Measurements from ENCODE around the gene SNAP25.

SNAP25 gene

DNA sequence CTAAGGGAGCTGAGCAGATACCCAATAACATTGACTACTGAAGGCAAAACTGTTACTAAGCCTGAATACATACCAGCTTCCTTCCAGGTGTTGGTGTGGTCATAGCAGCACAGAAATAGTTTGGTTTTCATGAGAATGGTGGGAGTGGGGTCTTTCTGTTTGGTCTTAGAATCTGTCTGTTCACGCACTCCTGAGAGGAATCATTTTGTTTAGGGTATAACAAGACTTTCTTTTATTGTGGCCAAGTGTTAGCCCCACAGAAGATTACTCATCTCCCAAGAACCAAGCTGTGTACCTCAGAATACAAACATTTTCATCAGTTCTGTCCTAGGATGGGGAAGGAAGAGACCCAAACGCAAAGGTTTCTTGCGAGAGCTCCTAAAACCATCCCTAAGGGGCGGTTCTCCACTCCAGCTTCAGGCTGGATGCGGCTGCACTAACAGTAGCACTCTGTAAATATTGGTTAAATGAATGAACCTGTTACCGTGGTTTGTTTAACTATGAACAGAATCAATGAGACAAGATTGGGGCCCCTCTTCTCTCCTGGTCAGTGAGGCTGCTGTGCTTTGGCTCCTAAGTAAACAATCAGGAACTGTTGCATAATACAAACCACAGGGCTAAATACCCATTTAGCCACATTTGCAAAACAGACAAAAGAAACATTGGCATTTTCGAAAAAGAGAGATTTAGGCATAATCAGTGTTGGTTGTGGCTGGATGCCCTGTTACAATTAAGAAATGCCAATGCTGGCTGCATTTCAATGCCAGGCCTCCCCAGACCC, 44.9 kb downstream of the SNAP25 start (continued):
- TF ChIP-seq, protein P1, sequence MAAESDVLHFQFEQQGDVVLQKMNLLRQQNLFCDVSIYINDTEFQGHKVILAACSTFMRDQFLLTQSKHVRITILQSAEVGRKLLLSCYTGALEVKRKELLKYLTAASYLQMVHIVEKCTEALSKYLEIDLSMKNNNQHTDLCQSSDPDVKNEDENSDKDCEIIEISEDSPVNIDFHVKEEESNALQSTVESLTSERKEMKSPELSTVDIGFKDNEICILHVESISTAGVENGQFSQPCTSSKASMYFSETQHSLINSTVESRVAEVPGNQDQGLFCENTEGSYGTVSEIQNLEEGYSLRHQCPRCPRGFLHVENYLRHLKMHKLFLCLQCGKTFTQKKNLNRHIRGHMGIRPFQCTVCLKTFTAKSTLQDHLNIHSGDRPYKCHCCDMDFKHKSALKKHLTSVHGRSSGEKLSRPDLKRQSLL (tag by site-specific recombination; IDR thresholded peaks at IDR 0.05), result no peak
- TF ChIP-seq, protein P2, sequence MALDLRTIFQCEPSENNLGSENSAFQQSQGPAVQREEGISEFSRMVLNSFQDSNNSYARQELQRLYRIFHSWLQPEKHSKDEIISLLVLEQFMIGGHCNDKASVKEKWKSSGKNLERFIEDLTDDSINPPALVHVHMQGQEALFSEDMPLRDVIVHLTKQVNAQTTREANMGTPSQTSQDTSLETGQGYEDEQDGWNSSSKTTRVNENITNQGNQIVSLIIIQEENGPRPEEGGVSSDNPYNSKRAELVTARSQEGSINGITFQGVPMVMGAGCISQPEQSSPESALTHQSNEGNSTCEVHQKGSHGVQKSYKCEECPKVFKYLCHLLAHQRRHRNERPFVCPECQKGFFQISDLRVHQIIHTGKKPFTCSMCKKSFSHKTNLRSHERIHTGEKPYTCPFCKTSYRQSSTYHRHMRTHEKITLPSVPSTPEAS (tag by site-specific recombination; IDR thresholded peaks at IDR 0.05), result no peak
- TF ChIP-seq ZNF16 (tag by site-specific recombination; IDR thresholded peaks at IDR 0.05; ENCODE audit: low read depth), result no peak
- no peak for TF ChIP-seq ZNF350 (tag by site-specific recombination; IDR thresholded peaks at IDR 0.05)
- no peak for TF ChIP-seq IKZF3 (tag by site-specific recombination; IDR thresholded peaks at IDR 0.05)
- TF ChIP-seq ZNF529 (tag by site-specific recombination; IDR thresholded peaks at IDR 0.05; ENCODE audit: insufficient replicate concordance), result no peak

DNA sequence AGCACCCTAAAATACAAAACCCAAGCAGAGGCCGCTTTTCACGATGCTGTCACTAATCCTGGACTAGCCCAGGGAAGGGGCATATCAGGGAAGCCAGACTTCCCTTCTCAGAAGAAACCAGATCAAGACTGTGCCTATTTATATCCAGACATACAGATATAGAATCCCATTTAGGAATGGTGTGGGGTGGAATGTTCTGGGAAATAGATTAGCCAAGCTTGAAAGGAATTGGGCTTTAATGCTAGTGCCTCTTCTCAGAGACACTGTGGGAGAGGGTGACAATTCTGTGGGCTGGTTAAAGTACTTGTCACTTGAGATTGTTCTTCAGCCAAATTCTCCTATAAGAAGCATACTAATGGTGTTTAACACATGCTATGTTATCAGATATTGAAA, 45.5 kb downstream of the SNAP25 start:
- CTCF ChIA-PET, result no interaction called here
- TF ChIP-seq, protein P1 (tag by site-specific recombination; IDR thresholded peaks at IDR 0.05), result no peak
- no peak for TF ChIP-seq ZNF16 (tag by site-specific recombination; IDR thresholded peaks at IDR 0.05; ENCODE audit: low read depth)
- TF ChIP-seq ZNF350 (tag by site-specific recombination; IDR thresholded peaks at IDR 0.05), result no peak
- TF ChIP-seq HOXD13 (CRISPR knock-in tag; IDR thresholded peaks at IDR 0.05; ENCODE audit: borderline replicate concordance), result no peak
- no peak for TF ChIP-seq ZNF335 (tag by site-specific recombination; conservative IDR thresholded peaks at IDR 0.05)
- no peak for TF ChIP-seq ZNF140 (tag by site-specific recombination; IDR thresholded peaks at IDR 0.05)
- no peak for TF ChIP-seq ZNF433 (tag by site-specific recombination; IDR thresholded peaks at IDR 0.05; ENCODE audit: low read depth)
- no peak for TF ChIP-seq ZNF48 (tag by site-specific recombination; IDR thresholded peaks at IDR 0.05)
- peaks cover 6% of the 10 kb centered on the region for H3K4me1 ChIP-seq (ENCODE audit: control insufficient read depth, insufficient read depth, low read length)
- H3K27ac ChIP-seq (ENCODE audit: extremely low read depth, low read depth, low read length), result no peak overlapping the region
- POLR2A ChIA-PET, result no interaction called here
- no peak overlapping the region for H3K4me3 ChIP-seq (ENCODE audit: low read depth, low read length)
- H3K36me3 ChIP-seq (ENCODE audit: control insufficient read depth in 2 of 2, insufficient read depth in 1 of 2, low read length in 2 of 2), result no peaks in the 10 kb centered on the region
- H3K9me3 ChIP-seq (ENCODE audit: control insufficient read depth, insufficient read depth, low read depth, low read length), result no peaks in the 10 kb centered on the region

DNA sequence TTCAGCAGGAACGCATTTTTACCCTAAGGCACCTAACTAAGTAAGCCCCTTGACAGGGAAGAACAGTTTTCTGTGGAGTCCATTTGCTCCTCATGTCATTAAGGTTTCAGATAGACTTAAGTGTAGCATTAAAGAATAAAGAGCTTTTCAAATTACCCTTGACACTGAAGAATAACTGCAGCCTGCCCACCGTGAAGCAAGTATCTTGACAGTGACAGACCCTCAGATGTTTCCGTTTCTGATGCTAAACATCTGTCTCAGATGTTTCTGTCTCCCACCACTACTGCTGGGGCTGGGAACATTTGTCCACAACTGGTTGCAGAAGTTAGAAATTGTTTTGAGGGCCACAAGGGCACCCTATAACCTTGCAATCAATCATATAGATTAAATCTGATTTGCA, 50.0 kb downstream of the SNAP25 start:
- H3K9me3 ChIP-seq (ENCODE audit: control insufficient read depth, insufficient read depth, low read depth, low read length), result no peaks in the 10 kb centered on the region
- POLR2A ChIA-PET, result no interaction called here
- no peaks in the 10 kb centered on the region for H3K36me3 ChIP-seq (ENCODE audit: control insufficient read depth in 2 of 2, insufficient read depth in 1 of 2, low read length in 2 of 2)
- CTCF ChIA-PET, result interaction anchor here (0.7 kb wide), 1 partner anchor 987 kb away, joined by 3 read pairs; no protein-coding TSS in a partner anchor
- H3K27ac ChIP-seq (ENCODE audit: extremely low read depth, low read depth, low read length), result no peak overlapping the region
- peaks cover 4% of the 10 kb centered on the region for H3K4me1 ChIP-seq (ENCODE audit: control insufficient read depth, insufficient read depth, low read length)
- H3K4me3 ChIP-seq (ENCODE audit: low read depth, low read length), result no peak overlapping the region
- TF ChIP-seq, protein P2 (tag by site-specific recombination; IDR thresholded peaks at IDR 0.05), result no peak
- TF ChIP-seq HOXD13 (CRISPR knock-in tag; IDR thresholded peaks at IDR 0.05; ENCODE audit: borderline replicate concordance) (no peak), ZXDB (tag by site-specific recombination; IDR thresholded peaks at IDR 0.05) (no peak), KLF9 (tag by site-specific recombination; IDR thresholded peaks at IDR 0.05; ENCODE audit: low read depth) (no peak), ZNF114 (tag by site-specific recombination; IDR thresholded peaks at IDR 0.05) (no peak), REPIN1 (tag by site-specific recombination; IDR thresholded peaks at IDR 0.05; ENCODE audit: low read depth) (no peak), ZNF19 (tag by site-specific recombination; IDR thresholded peaks at IDR 0.05; ENCODE audit: low read depth) (no peak), ZFHX2 (tag by site-specific recombination; conservative IDR thresholded peaks at IDR 0.05) (no peak), ZNF211 (tag by site-specific recombination; IDR thresholded peaks at IDR 0.05; ENCODE audit: low read depth) (no peak)
- TF ChIP-seq, protein P3, sequence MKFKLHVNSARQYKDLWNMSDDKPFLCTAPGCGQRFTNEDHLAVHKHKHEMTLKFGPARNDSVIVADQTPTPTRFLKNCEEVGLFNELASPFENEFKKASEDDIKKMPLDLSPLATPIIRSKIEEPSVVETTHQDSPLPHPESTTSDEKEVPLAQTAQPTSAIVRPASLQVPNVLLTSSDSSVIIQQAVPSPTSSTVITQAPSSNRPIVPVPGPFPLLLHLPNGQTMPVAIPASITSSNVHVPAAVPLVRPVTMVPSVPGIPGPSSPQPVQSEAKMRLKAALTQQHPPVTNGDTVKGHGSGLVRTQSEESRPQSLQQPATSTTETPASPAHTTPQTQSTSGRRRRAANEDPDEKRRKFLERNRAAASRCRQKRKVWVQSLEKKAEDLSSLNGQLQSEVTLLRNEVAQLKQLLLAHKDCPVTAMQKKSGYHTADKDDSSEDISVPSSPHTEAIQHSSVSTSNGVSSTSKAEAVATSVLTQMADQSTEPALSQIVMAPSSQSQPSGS (tag by site-specific recombination; IDR thresholded peaks at IDR 0.05; ENCODE audit: low read depth), result no peak
- TF ChIP-seq, protein P4, sequence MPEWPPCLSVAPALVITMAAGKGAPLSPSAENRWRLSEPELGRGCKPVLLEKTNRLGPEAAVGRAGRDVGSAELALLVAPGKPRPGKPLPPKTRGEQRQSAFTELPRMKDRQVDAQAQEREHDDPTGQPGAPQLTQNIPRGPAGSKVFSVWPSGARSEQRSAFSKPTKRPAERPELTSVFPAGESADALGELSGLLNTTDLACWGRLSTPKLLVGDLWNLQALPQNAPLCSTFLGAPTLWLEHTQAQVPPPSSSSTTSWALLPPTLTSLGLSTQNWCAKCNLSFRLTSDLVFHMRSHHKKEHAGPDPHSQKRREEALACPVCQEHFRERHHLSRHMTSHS (tag by site-specific recombination; IDR thresholded peaks at IDR 0.05), result no peak
- TF ChIP-seq, protein P5, sequence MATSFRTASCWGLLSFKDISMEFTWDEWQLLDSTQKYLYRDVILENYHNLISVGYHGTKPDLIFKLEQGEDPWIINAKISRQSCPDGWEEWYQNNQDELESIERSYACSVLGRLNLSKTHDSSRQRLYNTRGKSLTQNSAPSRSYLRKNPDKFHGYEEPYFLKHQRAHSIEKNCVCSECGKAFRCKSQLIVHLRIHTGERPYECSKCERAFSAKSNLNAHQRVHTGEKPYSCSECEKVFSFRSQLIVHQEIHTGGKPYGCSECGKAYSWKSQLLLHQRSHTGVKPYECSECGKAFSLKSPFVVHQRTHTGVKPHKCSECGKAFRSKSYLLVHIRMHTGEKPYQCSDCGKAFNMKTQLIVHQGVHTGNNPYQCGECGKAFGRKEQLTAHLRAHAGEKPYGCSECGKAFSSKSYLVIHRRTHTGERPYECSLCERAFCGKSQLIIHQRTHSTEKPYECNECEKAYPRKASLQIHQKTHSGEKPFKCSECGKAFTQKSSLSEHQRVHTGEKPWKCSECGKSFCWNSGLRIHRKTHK (tag by site-specific recombination; IDR thresholded peaks at IDR 0.05), result no peak
